AG09309 (cell line): Measurements from ENCODE around the gene IL1RAPL1.

Source experiments
- DNase-seq: peaks from one replicate; pipeline ENCODE4 v3.0.0-alpha.2; 2010; ENCODE audit warnings: low read depth
- H3K4me3 ChIP-seq: 2 replicates; pipeline ENCODE4 v1.5.1; 2011; ENCODE audit warnings: mild to moderate bottlenecking, low read depth, low read length, moderate library complexity; ENCODE audit not compliant: control insufficient read depth
- CTCF ChIP-seq: IDR thresholded peaks from 2 replicates; pipeline ENCODE4 v1.5.1; 2011; ENCODE audit warnings: mild to moderate bottlenecking, low read depth, low read length, inconsistent platforms; ENCODE audit not compliant: insufficient read depth, control insufficient read depth; ENCODE audit errors: missing control alignments

The IL1RAPL1 gene

GRCh38 chrX:28586981-28587551 is at the start of gene IL1RAPL1:
Gene IL1RAPL1 (plus strand): TSS chrX:28587446.
- no peak for TF ChIP-seq CTCF
- no peak within 1 kb of the TSS for H3K4me3 ChIP-seq
- no peak for DNase-seq

GRCh38 chrX:28542791-28543190 is 44.5 kb upstream of the IL1RAPL1 start:
- no peak for DNase-seq
- TF ChIP-seq CTCF: no peak
- H3K4me3 ChIP-seq: no peak overlapping the region

- TF ChIP-seq CTCF: no peak
- no peak for DNase-seq
- no peak overlapping the region for H3K4me3 ChIP-seq
These were observed 37.4 kb upstream of the IL1RAPL1 start for GRCh38 chrX:28549838-28550237.

GRCh38 chrX:28550331-28550872 is 36.8 kb upstream of the IL1RAPL1 start:
- no peak for DNase-seq
- no peak overlapping the region for H3K4me3 ChIP-seq
- TF ChIP-seq CTCF: no peak

GRCh38 chrX:28552322-28552721 is 34.9 kb upstream of the IL1RAPL1 start:
- no peak for TF ChIP-seq CTCF
- DNase-seq: no peak
- H3K4me3 ChIP-seq: no peak overlapping the region

- H3K4me3 ChIP-seq: no peak overlapping the region
- no peak for TF ChIP-seq CTCF
- DNase-seq: no peak
These were observed 34.1 kb upstream of the IL1RAPL1 start for GRCh38 chrX:28552882-28553829.
